ENCODE measurements around the gene INTS11.

INTS11 gene

GRCh38 chr1:1307261-1307922 lies 17.1 kb downstream of the INTS11 start:
- H3K4me1 ChIP-seq (ENCODE audit: insufficient read depth, low read length, severe bottlenecking), result peaks cover 37% of the 10 kb centered on the region

GRCh38 chr1:1306661-1307260 lies 17.7 kb downstream of the INTS11 start:
- no peak overlapping the region for H3K27ac ChIP-seq (ENCODE audit: low read depth, low read length, poor library complexity, severe bottlenecking)
- H3K4me3 ChIP-seq (ENCODE audit: low read depth, low read length, poor library complexity, severe bottlenecking), result peak overlapping the region; percentile 73
- no peak for TF ChIP-seq CTCF (IDR thresholded peaks at IDR 0.05; ENCODE audit: low read length)
- no peak for TF ChIP-seq EZH2 (IDR thresholded peaks at IDR 0.05; ENCODE audit: borderline replicate concordance, low read length)
- H4K20me1 ChIP-seq (ENCODE audit: insufficient read depth, low read length), result no peaks in the 10 kb centered on the region
- peaks cover 37% of the 10 kb centered on the region for H3K4me1 ChIP-seq (ENCODE audit: insufficient read depth, low read length, severe bottlenecking)
- peaks cover 22% of the 10 kb centered on the region; the same call in 1 of the 2 replicates for H3K36me3 ChIP-seq (ENCODE audit: insufficient read depth, low read length)
- no peaks in the 10 kb centered on the region for H3K27me3 ChIP-seq (ENCODE audit: insufficient read depth, low read length)
- H3K9me3 ChIP-seq (ENCODE audit: low read length), result no peaks in the 10 kb centered on the region
- no peaks in the 10 kb centered on the region for H3K79me2 ChIP-seq (ENCODE audit: insufficient read depth, low read length)
- H3K9me2 ChIP-seq (ENCODE audit: low read depth, low read length), result no peaks in the 10 kb centered on the region
- H2AFZ ChIP-seq (ENCODE audit: low read length), result no peak overlapping the region
- H3K4me2 ChIP-seq (ENCODE audit: low read length), result peak overlapping the region; percentile 73
- H3K9ac ChIP-seq (ENCODE audit: low read length), result peak overlapping the region; percentile 61
- no peaks in the 10 kb centered on the region for H3F3A ChIP-seq (ENCODE audit: insufficient read depth, low read length)

More at GRCh38 chr1:1307261-1307922, 17.1 kb downstream of the INTS11 start:
- Histone ChIP-seq H2AFZ (ENCODE audit: low read length) (no peak overlapping the region), H3K79me2 (ENCODE audit: insufficient read depth, low read length) (no peaks in the 10 kb centered on the region), H3K9ac (ENCODE audit: low read length) (peak overlapping the region; percentile 61), H3K36me3 (ENCODE audit: insufficient read depth, low read length) (peaks cover 23% of the 10 kb centered on the region; the same call in 1 of the 2 replicates), H4K20me1 (ENCODE audit: insufficient read depth, low read length) (no peaks in the 10 kb centered on the region), H3K27me3 (ENCODE audit: insufficient read depth, low read length) (no peaks in the 10 kb centered on the region), H3K9me2 (ENCODE audit: low read depth, low read length) (no peaks in the 10 kb centered on the region), H3F3A (ENCODE audit: insufficient read depth, low read length) (no peaks in the 10 kb centered on the region), H3K27ac (ENCODE audit: low read depth, low read length, poor library complexity, severe bottlenecking) (no peak overlapping the region), H3K4me3 (ENCODE audit: low read depth, low read length, poor library complexity, severe bottlenecking) (peak overlapping the region; percentile 73), H3K4me2 (ENCODE audit: low read length) (peak overlapping the region; percentile 73), H3K9me3 (ENCODE audit: low read length) (no peaks in the 10 kb centered on the region)
- no peak for TF ChIP-seq CTCF (IDR thresholded peaks at IDR 0.05; ENCODE audit: low read length)
- no peak for TF ChIP-seq EZH2 (IDR thresholded peaks at IDR 0.05; ENCODE audit: borderline replicate concordance, low read length)

- Histone ChIP-seq H4K20me1 (ENCODE audit: insufficient read depth, low read length) (no peaks in the 10 kb centered on the region), H3K9ac (ENCODE audit: low read length) (peak overlapping the region; percentile 61; the same call in 1 of the 2 replicates), H3K4me3 (ENCODE audit: low read depth, low read length, poor library complexity, severe bottlenecking) (peak overlapping the region; percentile 73), H3K9me2 (ENCODE audit: low read depth, low read length) (no peaks in the 10 kb centered on the region), H3K9me3 (ENCODE audit: low read length) (no peaks in the 10 kb centered on the region), H3K36me3 (ENCODE audit: insufficient read depth, low read length) (peaks cover 16% of the 10 kb centered on the region; the same call in 1 of the 2 replicates), H3K27ac (ENCODE audit: low read depth, low read length, poor library complexity, severe bottlenecking) (no peak overlapping the region), H3K4me1 (ENCODE audit: insufficient read depth, low read length, severe bottlenecking) (peaks cover 37% of the 10 kb centered on the region), H2AFZ (ENCODE audit: low read length) (no peak overlapping the region), H3K4me2 (ENCODE audit: low read length) (peak overlapping the region; percentile 73), H3K79me2 (ENCODE audit: insufficient read depth, low read length) (no peaks in the 10 kb centered on the region), H3F3A (ENCODE audit: insufficient read depth, low read length) (no peaks in the 10 kb centered on the region), H3K27me3 (ENCODE audit: insufficient read depth, low read length) (no peaks in the 10 kb centered on the region)
- TF ChIP-seq EZH2 (IDR thresholded peaks at IDR 0.05; ENCODE audit: borderline replicate concordance, low read length) (no peak), CTCF (IDR thresholded peaks at IDR 0.05; ENCODE audit: low read length) (peak; percentile 25; the same call in 1 of the 2 replicates)
These were observed 18.3 kb downstream of the INTS11 start for GRCh38 chr1:1306070-1306660.

Data from OCI-LY1 (cell line).